AG04450 (cell line): ENCODE data around the gene CARD18. TPM values are rescaled to one million over a fixed set of nuclear protein-coding genes. Genes with fewer than 3 reads are reported as not detected.
"Not testable (repeated sequence)": the region's sequence is repeated elsewhere in the genome, so short reads cannot be mapped to it uniquely, and the experiment has no call there.

Experiments
- CTCF ChIA-PET: fragments of 300-600, 350-600 bp; formaldehyde crosslinking; extraction: SDS; loops from one replicate; lab custom pipeline; 2022; ENCODE audit warnings: antibody characterized with exemption, inconsistent platforms; lab: Charles Lee
- POLR2A ChIA-PET: fragments of 350-600 bp; formaldehyde crosslinking; extraction: SDS; loops from one replicate; lab custom pipeline; 2021; ENCODE audit warnings: antibody characterized with exemption, inconsistent platforms; lab: Yijun Ruan, JAX
- DNase-seq: peaks from one replicate; pipeline ENCODE4 v3.0.0-alpha.2; 2011; ENCODE audit warnings: low read depth, low spot score
- H3K27ac ChIP-seq: one replicate; pipeline ENCODE4 v1.5.1; 2012; ENCODE audit warnings: low read depth, low read length, control low read depth
- H3K27me3 ChIP-seq: one replicate; pipeline ENCODE4 v1.6.0; 2012; ENCODE audit warnings: low read length; ENCODE audit not compliant: control insufficient read depth, insufficient read depth
- H3K4me3 ChIP-seq: 2 replicates; pipeline ENCODE4 v1.5.1; 2011; ENCODE audit warnings: mild to moderate bottlenecking, low read depth, low read length, control low read depth
- H3K9me3 ChIP-seq: 2 replicates; pipeline ENCODE4 v1.5.1; 2012; ENCODE audit warnings: low read length; ENCODE audit not compliant: control insufficient read depth, insufficient read depth
- CTCF ChIP-seq: IDR thresholded peaks from 2 replicates; pipeline ENCODE4 v1.5.1; 2011; ENCODE audit warnings: low read depth, low read length, control low read depth, inconsistent platforms
- polyA plus RNA-seq: library from polyadenylated mRNA; depleted of rRNA; stranded (reverse); fragments of >200 nt; gene quantifications from 2 replicates; pipeline ENCODE4 v1.2.3, GENCODE V29; 2011

The CARD18 gene
- polyA plus RNA-seq, 1 experiment = not detected

DNA sequence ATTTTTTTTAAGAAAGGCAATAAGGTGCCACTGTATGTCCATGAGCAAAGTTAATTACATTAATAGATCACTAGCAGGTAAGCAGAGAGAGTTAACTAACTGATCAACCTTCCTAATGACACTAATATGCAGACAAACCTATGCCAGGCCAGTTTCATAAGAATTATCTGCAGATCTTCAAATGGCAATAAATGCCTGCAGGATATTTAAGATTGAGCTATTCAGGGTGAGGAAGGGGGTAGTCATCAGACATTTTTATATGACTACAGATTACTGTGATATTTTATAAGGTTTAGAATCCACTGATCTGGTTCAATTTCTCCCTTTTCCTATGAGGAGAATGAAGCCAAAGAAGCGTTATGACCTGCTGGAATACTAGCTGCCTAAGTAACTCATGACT is 30.2 kb downstream of the CARD18 start:
- Histone ChIP-seq H3K9me3 (no peaks in the 10 kb centered on the region), H3K27ac (no peak overlapping the region), H3K27me3 (no peaks in the 10 kb centered on the region), H3K4me3 (no peak overlapping the region)
- TF ChIP-seq CTCF = no peak
- CTCF ChIA-PET = no interaction called here
- no peak for DNase-seq
- POLR2A ChIA-PET = no interaction called here

GRCh38 chr11:105108247-105108646 is 31.3 kb downstream of the CARD18 start:
- ChIA-PET CTCF (no interaction called here), POLR2A (no interaction called here)
- H3K27me3 ChIP-seq = no peaks in the 10 kb centered on the region
- no peak overlapping the region for H3K4me3 ChIP-seq
- no peak overlapping the region for H3K27ac ChIP-seq
- no peak for TF ChIP-seq CTCF
- no peaks in the 10 kb centered on the region for H3K9me3 ChIP-seq
- DNase-seq = no peak

GRCh38 chr11:105107226-105107825 is 32.2 kb downstream of the CARD18 start:
- CTCF ChIA-PET, H3K9me3 ChIP-seq, H3K27me3 ChIP-seq, H3K27ac ChIP-seq, H3K4me3 ChIP-seq, DNase-seq, POLR2A ChIA-PET: not testable (repeated sequence)

GRCh38 chr11:105106140-105106539 is 33.4 kb downstream of the CARD18 start:
- Histone ChIP-seq H3K27me3 (no peaks in the 10 kb centered on the region), H3K4me3 (no peak overlapping the region), H3K9me3 (no peaks in the 10 kb centered on the region), H3K27ac (no peak overlapping the region)
- no peak for DNase-seq
- TF ChIP-seq CTCF = no peak
- ChIA-PET CTCF (no interaction called here), POLR2A (no interaction called here)

DNA sequence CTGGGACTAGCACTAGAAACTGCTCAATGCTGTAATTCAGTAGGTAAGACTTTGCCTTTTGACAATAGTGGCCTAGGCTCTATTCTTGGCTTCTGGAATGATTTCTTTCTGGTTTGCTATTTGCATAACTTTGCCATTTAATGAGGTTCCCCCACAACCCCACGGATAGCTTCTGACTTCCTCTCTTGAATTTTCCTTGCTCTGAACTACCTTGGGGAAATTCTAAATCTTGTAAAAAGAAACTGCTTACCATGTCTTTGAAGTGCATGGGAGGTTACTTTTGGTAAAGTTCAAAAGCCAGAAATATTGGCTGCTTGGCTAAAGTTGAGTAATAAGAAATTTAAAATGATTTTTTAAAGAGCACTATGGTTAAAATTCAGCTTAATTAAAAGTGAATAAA is 35.3 kb downstream of the CARD18 start:
- ChIA-PET POLR2A (no interaction called here), CTCF (no interaction called here)
- Histone ChIP-seq H3K9me3 (no peaks in the 10 kb centered on the region), H3K4me3 (no peak overlapping the region), H3K27ac (no peak overlapping the region), H3K27me3 (no peaks in the 10 kb centered on the region)
- DNase-seq = no peak
- no peak for TF ChIP-seq CTCF
